ENCODE results near the gene PRR4. TPM values are rescaled to one million over a fixed set of nuclear protein-coding genes. Genes with fewer than 3 reads are reported as not detected.

The PRR4 gene
- total RNA-seq, 1 donor from 2014 or later = 2.2 TPM

DNA sequence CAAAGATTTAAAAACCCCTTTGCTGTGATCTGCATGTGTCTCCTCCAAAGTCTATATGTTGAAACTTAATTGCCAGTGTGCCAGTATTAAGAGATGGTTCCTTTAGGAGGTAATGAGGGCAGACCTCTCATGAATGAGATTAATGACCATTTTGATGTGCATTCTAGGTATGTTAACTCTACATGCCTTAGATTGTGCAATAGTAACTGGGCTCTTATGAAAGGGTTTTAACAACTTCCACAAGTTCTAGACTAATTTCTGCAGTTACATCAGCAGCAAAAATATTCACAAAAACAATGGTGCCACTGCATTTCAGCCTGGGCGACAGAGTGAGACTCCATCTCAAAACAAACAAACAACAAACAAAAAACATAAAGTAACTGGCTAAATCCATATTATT is 19.3 kb downstream of the PRR4 start:
- no peak overlapping the region for H2AFZ ChIP-seq (ENCODE audit: low read depth, low read length)
- H3K27ac ChIP-seq (ENCODE audit: low read depth, low read length) = no peak overlapping the region
- Mint-ChIP-seq H3K27ac (ENCODE audit: unreplicated experiment) (no peak overlapping the region), H3K4me3 (ENCODE audit: unreplicated experiment) (no peak overlapping the region), H3K9me3 (ENCODE audit: unreplicated experiment) (no peaks in the 10 kb centered on the region), H3K36me3 (ENCODE audit: low read depth, unreplicated experiment) (no peaks in the 10 kb centered on the region), H3K27me3 (ENCODE audit: low read depth, unreplicated experiment) (no peaks in the 10 kb centered on the region), H3K4me1 (ENCODE audit: low read depth, unreplicated experiment) (no peaks in the 10 kb centered on the region)
- H3K27me3 ChIP-seq (ENCODE audit: insufficient read depth, low read length) = no peaks in the 10 kb centered on the region
- FAIRE-seq (no peak), DNase-seq (ENCODE audit: low read depth) (peak; percentile 22)
- H3K9me3 ChIP-seq (ENCODE audit: insufficient read depth, low read depth, low read length) = no peaks in the 10 kb centered on the region
- H3K4me2 ChIP-seq (ENCODE audit: low read length) = no peak overlapping the region
- TF ChIP-seq EZH2 (IDR thresholded peaks at IDR 0.05; ENCODE audit: insufficient read depth, low read length) = no peak
- TF ChIP-seq, protein P1, sequence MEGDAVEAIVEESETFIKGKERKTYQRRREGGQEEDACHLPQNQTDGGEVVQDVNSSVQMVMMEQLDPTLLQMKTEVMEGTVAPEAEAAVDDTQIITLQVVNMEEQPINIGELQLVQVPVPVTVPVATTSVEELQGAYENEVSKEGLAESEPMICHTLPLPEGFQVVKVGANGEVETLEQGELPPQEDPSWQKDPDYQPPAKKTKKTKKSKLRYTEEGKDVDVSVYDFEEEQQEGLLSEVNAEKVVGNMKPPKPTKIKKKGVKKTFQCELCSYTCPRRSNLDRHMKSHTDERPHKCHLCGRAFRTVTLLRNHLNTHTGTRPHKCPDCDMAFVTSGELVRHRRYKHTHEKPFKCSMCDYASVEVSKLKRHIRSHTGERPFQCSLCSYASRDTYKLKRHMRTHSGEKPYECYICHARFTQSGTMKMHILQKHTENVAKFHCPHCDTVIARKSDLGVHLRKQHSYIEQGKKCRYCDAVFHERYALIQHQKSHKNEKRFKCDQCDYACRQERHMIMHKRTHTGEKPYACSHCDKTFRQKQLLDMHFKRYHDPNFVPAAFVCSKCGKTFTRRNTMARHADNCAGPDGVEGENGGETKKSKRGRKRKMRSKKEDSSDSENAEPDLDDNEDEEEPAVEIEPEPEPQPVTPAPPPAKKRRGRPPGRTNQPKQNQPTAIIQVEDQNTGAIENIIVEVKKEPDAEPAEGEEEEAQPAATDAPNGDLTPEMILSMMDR (IDR thresholded peaks at IDR 0.05; ENCODE audit: insufficient read depth, low read depth, low read length) = no peak
- no peak overlapping the region for H3K9ac ChIP-seq (ENCODE audit: low read length)
- no peak overlapping the region for H3K4me3 ChIP-seq (ENCODE audit: insufficient read depth, low read depth, low read length)
- no peaks in the 10 kb centered on the region for H3K79me2 ChIP-seq (ENCODE audit: insufficient read depth, low read length)
- H3K4me1 ChIP-seq (ENCODE audit: insufficient read depth, low read length) = no peaks in the 10 kb centered on the region
- H3K36me3 ChIP-seq (ENCODE audit: insufficient read depth, low read length) = no peaks in the 10 kb centered on the region
- no peaks in the 10 kb centered on the region for H4K20me1 ChIP-seq (ENCODE audit: insufficient read depth, low read length)

DNA sequence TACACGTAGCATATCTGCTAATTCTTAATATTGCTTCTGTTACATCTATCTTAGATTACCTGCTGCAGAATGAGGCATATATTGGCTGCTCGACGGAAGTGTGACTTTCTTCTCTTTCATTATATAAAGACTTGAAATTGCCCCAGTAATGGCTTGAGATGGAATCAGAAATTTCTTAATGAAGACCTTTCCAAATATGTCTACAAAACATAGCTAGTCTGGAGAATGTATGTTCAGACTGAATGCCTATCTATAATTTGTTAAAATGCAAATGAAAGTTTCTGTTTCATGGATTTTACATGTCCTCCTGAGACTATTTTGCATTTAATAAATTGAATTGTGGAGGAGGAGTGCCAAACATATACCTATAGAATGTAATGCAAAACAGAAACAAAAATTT is 23.0 kb downstream of the PRR4 start, which contains the start of gene TAS2R10:
TSS of gene TAS2R10 (minus strand) at position 101 of the 400 bp plus-strand sequence. CDS start at position 12, 89 bp downstream.
- Mint-ChIP-seq H3K4me1 (ENCODE audit: low read depth, unreplicated experiment) (no peaks in the 10 kb centered on the region), H3K36me3 (ENCODE audit: low read depth, unreplicated experiment) (no peaks in the 10 kb centered on the region), H3K4me3 (ENCODE audit: unreplicated experiment) (no peak within 1 kb of the TSS), H3K27me3 (ENCODE audit: low read depth, unreplicated experiment) (no peaks in the 10 kb centered on the region), H3K27ac (ENCODE audit: unreplicated experiment) (no peak within 1 kb of the TSS), H3K9me3 (ENCODE audit: unreplicated experiment) (no peaks in the 10 kb centered on the region)
- no peak for DNase-seq (ENCODE audit: low read depth)
- Histone ChIP-seq H3K27me3 (ENCODE audit: insufficient read depth, low read length) (no peaks in the 10 kb centered on the region), H3K79me2 (ENCODE audit: insufficient read depth, low read length) (no peaks in the 10 kb centered on the region), H3K36me3 (ENCODE audit: insufficient read depth, low read length) (no peaks in the 10 kb centered on the region), H3K9me3 (ENCODE audit: insufficient read depth, low read depth, low read length) (no peaks in the 10 kb centered on the region), H3K4me2 (ENCODE audit: low read length) (no peak within 1 kb of the TSS), H3K4me1 (ENCODE audit: insufficient read depth, low read length) (no peaks in the 10 kb centered on the region), H3K4me3 (ENCODE audit: insufficient read depth, low read depth, low read length) (no peak within 1 kb of the TSS), H3K27ac (ENCODE audit: low read depth, low read length) (no peak within 1 kb of the TSS), H4K20me1 (ENCODE audit: insufficient read depth, low read length) (no peaks in the 10 kb centered on the region), H2AFZ (ENCODE audit: low read depth, low read length) (no peak within 1 kb of the TSS), H3K9ac (ENCODE audit: low read length) (no peak within 1 kb of the TSS)
- TF ChIP-seq EZH2 (IDR thresholded peaks at IDR 0.05; ENCODE audit: insufficient read depth, low read length) = no peak
- TF ChIP-seq, protein P1 (IDR thresholded peaks at IDR 0.05; ENCODE audit: insufficient read depth, low read depth, low read length) = no peak
- no peak for FAIRE-seq

DNA sequence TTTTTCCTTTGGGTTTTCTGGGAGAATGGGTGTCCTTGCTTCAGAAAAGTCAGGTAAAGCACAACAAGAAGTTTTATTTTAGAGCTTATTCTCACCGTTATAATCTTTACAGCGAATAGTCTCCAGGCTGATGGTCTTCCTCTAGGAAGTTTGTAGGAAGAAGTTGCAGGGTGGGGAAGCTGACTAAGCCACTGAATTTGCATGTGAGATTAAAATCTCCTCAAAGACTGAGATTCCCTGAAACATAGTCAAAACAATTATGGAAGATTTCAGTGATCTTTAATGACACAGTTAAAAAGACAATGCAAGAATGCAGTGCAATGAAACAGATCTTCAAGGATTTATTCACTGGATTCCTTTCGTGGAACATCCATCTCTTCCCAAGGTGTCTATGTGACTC is 24.3 kb downstream of the PRR4 start:
- Mint-ChIP-seq H3K36me3 (ENCODE audit: low read depth, unreplicated experiment) (no peaks in the 10 kb centered on the region), H3K9me3 (ENCODE audit: unreplicated experiment) (no peaks in the 10 kb centered on the region), H3K4me1 (ENCODE audit: low read depth, unreplicated experiment) (no peaks in the 10 kb centered on the region), H3K4me3 (ENCODE audit: unreplicated experiment) (no peak overlapping the region), H3K27me3 (ENCODE audit: low read depth, unreplicated experiment) (no peaks in the 10 kb centered on the region), H3K27ac (ENCODE audit: unreplicated experiment) (no peak overlapping the region)
- H3K27ac ChIP-seq (ENCODE audit: low read depth, low read length) = no peak overlapping the region
- no peaks in the 10 kb centered on the region for H4K20me1 ChIP-seq (ENCODE audit: insufficient read depth, low read length)
- no peaks in the 10 kb centered on the region for H3K4me1 ChIP-seq (ENCODE audit: insufficient read depth, low read length)
- no peak overlapping the region for H3K4me3 ChIP-seq (ENCODE audit: insufficient read depth, low read depth, low read length)
- H3K27me3 ChIP-seq (ENCODE audit: insufficient read depth, low read length) = no peaks in the 10 kb centered on the region
- H3K4me2 ChIP-seq (ENCODE audit: low read length) = no peak overlapping the region
- H3K9ac ChIP-seq (ENCODE audit: low read length) = no peak overlapping the region
- H3K9me3 ChIP-seq (ENCODE audit: insufficient read depth, low read depth, low read length) = no peaks in the 10 kb centered on the region
- TF ChIP-seq EZH2 (IDR thresholded peaks at IDR 0.05; ENCODE audit: insufficient read depth, low read length) = no peak
- TF ChIP-seq, protein P1 (IDR thresholded peaks at IDR 0.05; ENCODE audit: insufficient read depth, low read depth, low read length) = no peak
- DNase-seq (ENCODE audit: low read depth) (no peak), FAIRE-seq (no peak)
- no peaks in the 10 kb centered on the region for H3K79me2 ChIP-seq (ENCODE audit: insufficient read depth, low read length)
- no peak overlapping the region for H2AFZ ChIP-seq (ENCODE audit: low read depth, low read length)
- H3K36me3 ChIP-seq (ENCODE audit: insufficient read depth, low read length) = no peaks in the 10 kb centered on the region

All from astrocyte (in vitro differentiated cells and primary cell).